NCI-H345 treated with DMSO at 0.1 percent for 48 hours (cell line): Measurements from ENCODE around the gene ASB16.
A peak's percentile ranks its signal among the peaks of the same experiment; 100 is the strongest.
"Not testable (repeated sequence)": the region's sequence is repeated elsewhere in the genome, so short reads cannot be mapped to it uniquely, and the experiment has no call there.

Source experiments
- DNase-seq: peaks from one replicate; lab custom pipeline; 2025; ENCODE audit not compliant: unreplicated experiment; lab: John Stamatoyannopoulos, UW

The ASB16 gene

GRCh38 chr17:44146375-44147346, 23.8 kb upstream of the ASB16 start:
- no peak for DNase-seq

- no peak for DNase-seq
These were observed 22.7 kb upstream of the ASB16 start for GRCh38 chr17:44147812-44148211.

- not testable (repeated sequence) for DNase-seq
These were observed 21.4 kb upstream of the ASB16 start for GRCh38 chr17:44149066-44149465.

GRCh38 chr17:44149750-44150329, 20.7 kb upstream of the ASB16 start:
- no peak for DNase-seq

GRCh38 chr17:44152875-44153274, 17.6 kb upstream of the ASB16 start:
- DNase-seq = no peak

- no peak for DNase-seq
These were observed 15.0 kb upstream of the ASB16 start for GRCh38 chr17:44155488-44155887.

GRCh38 chr17:44159519-44160210, 10.8 kb upstream of the ASB16 start:
- DNase-seq = no peak

- no peak for DNase-seq
These were observed 6.0 kb upstream of the ASB16 start for GRCh38 chr17:44164476-44164875.

- DNase-seq = no peak
These were observed 3.2 kb upstream of the ASB16 start for GRCh38 chr17:44167181-44167861.

- no peak for DNase-seq
These were observed 387 bp upstream of the ASB16 start for GRCh38 chr17:44170135-44170498.

GRCh38 chr17:44171931-44172455, 1.5 kb downstream of the ASB16 start:
- DNase-seq = no peak

GRCh38 chr17:44174427-44174826, 3.9 kb downstream of the ASB16 start:
- no peak for DNase-seq

GRCh38 chr17:44176257-44176656, 5.8 kb downstream of the ASB16 start:
- no peak for DNase-seq

GRCh38 chr17:44176671-44177501, 6.4 kb downstream of the ASB16 start:
- no peak for DNase-seq

GRCh38 chr17:44177640-44178039, 7.1 kb downstream of the ASB16 start:
- DNase-seq = no peak

GRCh38 chr17:44178133-44178532, 7.6 kb downstream of the ASB16 start:
- no peak for DNase-seq

- DNase-seq = no peak
These were observed 12.5 kb downstream of the ASB16 start for GRCh38 chr17:44183024-44183423.

GRCh38 chr17:44184212-44184810, 13.8 kb downstream of the ASB16 start:
- no peak for DNase-seq

GRCh38 chr17:44186307-44187130, 16.0 kb downstream of the ASB16 start, which contains the start of gene TMUB2:
Gene TMUB2 (plus strand): TSS chr17:44186972. CDS start chr17:44187709, 737 bp downstream.
- peak; percentile 99 for DNase-seq
